K562 (cell line): ENCODE data around the gene ZC3H10. TPM values are rescaled to one million over a fixed set of nuclear protein-coding genes. Genes with fewer than 3 reads are reported as not detected.

ENCODE experiments used
- CTBP1 ChIP-seq: fragments of 450-650 bp; IDR thresholded peaks from 2 replicates; pipeline ENCODE4 v1.6.1; 2016; ENCODE audit warnings: borderline replicate concordance
- ELF4 ChIP-seq: fragments of 450-650 bp; formaldehyde crosslinking; IDR thresholded peaks from 2 replicates; pipeline ENCODE4 v1.4.0; 2022; ENCODE audit warnings: missing genetic modification characterization
- FOXA3 ChIP-seq, 2 experiments: fragments of 450-650 bp in 1 of 2; sonication (generic) in 1 of 2; formaldehyde crosslinking; IDR thresholded peaks in 1 of 2; conservative IDR thresholded peaks in 1 of 2; 2 replicates each; pipeline versions ENCODE4 v1.4.0 to v1.8.0; 2020 to 2022; ENCODE audit warnings: mild to moderate bottlenecking in 2 of 2, missing genetic modification reagents in 1 of 2
- FOXP4 ChIP-seq: sonication (generic); formaldehyde crosslinking; IDR thresholded peaks from 2 replicates; pipeline ENCODE4 v1.8.0; 2022; ENCODE audit warnings: mild to moderate bottlenecking, missing genetic modification reagents, borderline replicate concordance
- FUS ChIP-seq: fragments of 200-400 bp; formaldehyde crosslinking; optimal IDR thresholded peaks from 2 replicates; pipeline ENCODE3; 2017; ENCODE audit warnings: low read depth, low read length
- GABPB1 ChIP-seq: sonication (generic); formaldehyde crosslinking; IDR thresholded peaks from 2 replicates; pipeline ENCODE4 v1.8.0; 2022; ENCODE audit warnings: mild to moderate bottlenecking, missing genetic modification reagents
- GATAD2A ChIP-seq: fragments of 450-650 bp; IDR thresholded peaks from 2 replicates; pipeline ENCODE4 v1.6.1; 2017
- MLLT1 ChIP-seq, 2 experiments: fragments of 450-650 bp; IDR thresholded peaks; 2 replicates each; pipeline ENCODE4 v1.6.1; 2016
- NFATC3 ChIP-seq: fragments of 450-650 bp; IDR thresholded peaks from 2 replicates; pipeline ENCODE4 v1.6.1; 2017; ENCODE audit warnings: mild to moderate bottlenecking
- NFE2 ChIP-seq: IDR thresholded peaks from 2 replicates; pipeline ENCODE4 v1.6.1; 2014; ENCODE audit warnings: antibody characterized with exemption, low read depth
- NR2C1 ChIP-seq, 2 experiments: fragments of 450-650 bp; IDR thresholded peaks; 2 replicates each; pipeline ENCODE4 v1.6.1; 2017; ENCODE audit warnings: mild to moderate bottlenecking in 2 of 2, antibody characterized with exemption in 1 of 2, inconsistent platforms in 1 of 2, missing compliant biosample characterization in 1 of 2, missing genetic modification characterization in 1 of 2
- PKNOX1 ChIP-seq: fragments of 450-650 bp; IDR thresholded peaks from 2 replicates; pipeline ENCODE4 v1.6.1; 2016
- RFX5 ChIP-seq: IDR thresholded peaks from 2 replicates; pipeline ENCODE4 v1.6.1; 2011; ENCODE audit warnings: low read depth, mild to moderate bottlenecking, improper control_type of control experiment, low read length
- SAP30 ChIP-seq: fragments of 200-600 bp; sonication (generic); IDR thresholded peaks from 2 replicates; pipeline ENCODE4 v1.6.1; 2012; ENCODE audit warnings: borderline replicate concordance, low read depth, mild to moderate bottlenecking, moderate library complexity, low read length, control low read depth, inconsistent platforms; ENCODE audit not compliant: insufficient read depth, poor library complexity, severe bottlenecking
- TOE1 ChIP-seq, 2 experiments: fragments of 450-650 bp in 1 of 2; sonication (generic) in 1 of 2; formaldehyde crosslinking in 1 of 2; IDR thresholded peaks; 2 replicates each; pipeline versions ENCODE4 v1.7.1 to v1.8.0; 2016 to 2022; ENCODE audit warnings: borderline replicate concordance in 2 of 2, mild to moderate bottlenecking in 2 of 2, antibody characterized with exemption in 1 of 2, inconsistent platforms in 1 of 2, low read depth in 1 of 2, missing genetic modification reagents in 1 of 2, moderate library complexity in 1 of 2
- U2AF2 ChIP-seq: fragments of 200-400 bp; formaldehyde crosslinking; optimal IDR thresholded peaks from 2 replicates; pipeline ENCODE3; 2017; ENCODE audit warnings: low read depth, mild to moderate bottlenecking, low read length
- USF2 ChIP-seq: sonication (generic); formaldehyde crosslinking; IDR thresholded peaks from 2 replicates; pipeline ENCODE4 v1.5.0; 2020; ENCODE audit warnings: missing genetic modification reagents
- ZFP1 ChIP-seq: fragments of 450-650 bp; formaldehyde crosslinking; IDR thresholded peaks from 2 replicates; pipeline ENCODE4 v1.4.0; 2020; ENCODE audit warnings: mild to moderate bottlenecking, mixed read lengths
- ZNF655 ChIP-seq: fragments of 250-450 bp; sonication (Bioruptor Pico); IDR thresholded peaks from 2 replicates; pipeline ENCODE4 v1.5.0; 2021
- ZNF695 ChIP-seq: fragments of 450-650 bp; formaldehyde crosslinking; IDR thresholded peaks from 2 replicates; pipeline ENCODE4 v1.4.0; 2020; ENCODE audit warnings: mild to moderate bottlenecking, moderate library complexity
- polyA plus RNA-seq, 8 experiments: library from polyadenylated mRNA; depleted of rRNA in 4 of 8; stranded (reverse) in 5 of 8; unstranded in 3 of 8; fragments of >200 nt; fragmentation: Nextera tagmentation in 2 of 8; fragmentation: Illumina TruSeq in 1 of 8; extraction: Ambion mirVana in 2 of 8; extraction: Trizol in 1 of 8; gene quantifications; 2 replicates each; pipeline versions ENCODE4 v1.2.1 to v1.2.3, GENCODE V29; 2011 to 2014; ENCODE audit warnings: inconsistent platforms in 1 of 8, missing spikeins in 1 of 8
- total RNA-seq, 7 experiments: library from RNA; depleted of rRNA in 6 of 7; stranded (reverse); fragments of >200 nt in 6 of 7; fragmentation: Illumina TruSeq in 2 of 7; extraction: Trizol in 2 of 7; gene quantifications; 2 replicates each; pipeline versions ENCODE4 v1.2.1 to v1.2.3, GENCODE V29; 2011 to 2021; ENCODE audit warnings: low replicate concordance in 1 of 7

Gene ZC3H10
- total and polyA plus RNA-seq, 9 of the 15 experiments (the other 6 are each of a cell fraction or from before 2014, with no cell fraction given) = 0.31 to 4.1 (median 1.6) TPM

- TF ChIP-seq MLLT1 (IDR thresholded peaks at IDR 0.05) (no peak), TOE1 (IDR thresholded peaks at IDR 0.05; ENCODE audit: borderline replicate concordance) (peak; percentile 88), TOE1 (CRISPR knock-in tag; IDR thresholded peaks at IDR 0.05; ENCODE audit: borderline replicate concordance, low read depth) (no peak), PKNOX1 (0 out of 2 replicates have a peak, but pooled peaks have one; percentile 6), CTBP1 (0 out of 2 replicates have a peak, but pooled peaks have one; percentile 52), NFATC3 (no peak), GABPB1 (peak; percentile 91), GATAD2A (peak; percentile 87), SAP30 (no peak), NFE2 (peak; percentile 43), FOXA3 (CRISPR knock-in tag; conservative IDR thresholded peaks at IDR 0.05 in 1 of 2, IDR thresholded peaks at IDR 0.05 in 1 of 2) (no peak), ZFP1 (CRISPR knock-in tag) (no peak), U2AF2 (no peak), ELF4 (0 out of 2 replicates have a peak, but pooled peaks have one; percentile 16), FUS (no peak), USF2 (CRISPR knock-in tag) (no peak), ZNF695 (CRISPR knock-in tag) (no peak), FOXP4 (CRISPR knock-in tag) (no peak), ZNF655 (no peak), RFX5 (no peak), NR2C1 (IDR thresholded peaks at IDR 0.05) (peak; percentile 90), NR2C1 (tag; IDR thresholded peaks at IDR 0.05) (peak; percentile 92)
These were observed 34.2 kb downstream of the ZC3H10 start, which contains the start of gene MYL6B (continued) for GRCh38 chr12:56152132-56152755.
